Esophagus squamous epithelium (tissue), 4 donors: Measurements from ENCODE around the gene EHD4.

ENCODE experiments used
- CTCF ChIP-seq, 6 experiments: fragments of 450-650 bp in 4 of 6; fragments of 200-600 bp in 2 of 6; sonication (generic) in 2 of 6; IDR thresholded peaks; one replicate each; pipeline ENCODE4 v1.5.1; 2016 to 2019; ENCODE audit warnings: antibody characterized with exemption in 6 of 6, mild to moderate bottlenecking in 4 of 6, moderate library complexity in 4 of 6
- POLR2A ChIP-seq, 4 donors: fragments of 450-650 bp; IDR thresholded peaks; one replicate each; pipeline ENCODE4 v1.6.1; 2017; ENCODE audit warnings: antibody characterized with exemption in 4 of 4, mild to moderate bottlenecking in 4 of 4, moderate library complexity in 3 of 4

- TF ChIP-seq CTCF (IDR thresholded peaks at IDR 0.05) (no peak), POLR2A (IDR thresholded peaks at IDR 0.05) (no peak)
Measured at GRCh38 chr15:41877631-41878354, 94.6 kb downstream of the EHD4 start.
